ENCODE results near the gene KSR2. TPM values are rescaled to one million over a fixed set of nuclear protein-coding genes. Genes with fewer than 3 reads are reported as not detected.
A peak's percentile ranks its signal among the peaks of the same experiment; 100 is the strongest.

KSR2 gene
- total RNA-seq, 2 donors from 2014 or later, result 1.1 to 2.0 TPM

GRCh38 chr12:117490130-117490529 is 478.7 kb downstream of the KSR2 start:
- H3K4me1 Mint-ChIP-seq, result peaks cover 15% of the 10 kb centered on the region
- H3K4me1 ChIP-seq (ENCODE audit: control insufficient read depth, insufficient read depth, low read length), result peaks cover 5% of the 10 kb centered on the region
- no peak overlapping the region for H3K4me3 Mint-ChIP-seq
- no peak overlapping the region for H3K27ac Mint-ChIP-seq
- no peak for DNase-seq
- H3K9me3 ChIP-seq (ENCODE audit: control insufficient read depth, low read length), result no peaks in the 10 kb centered on the region
- no peaks in the 10 kb centered on the region for H3K36me3 Mint-ChIP-seq (ENCODE audit: low read depth)
- no peak overlapping the region for H3K27ac ChIP-seq (ENCODE audit: low read depth, low read length)
- TF ChIP-seq CTCF (conservative IDR thresholded peaks at IDR 0.05), result no peak
- 91 to 100% methylated on average over 3 of the region's 3 CpGs for WGBS, 2 experiments (ENCODE audit: insufficient coverage in 1 of 2, insufficient read length in 1 of 2)
- peaks cover 8% of the 10 kb centered on the region for H3K27me3 Mint-ChIP-seq (ENCODE audit: insufficient read depth)
- no peak overlapping the region for H3K4me3 ChIP-seq (ENCODE audit: low read length)
- no peaks in the 10 kb centered on the region for H3K9me3 Mint-ChIP-seq
- H3K27me3 ChIP-seq (ENCODE audit: control insufficient read depth, insufficient read depth, low read length, poor library complexity, severe bottlenecking), result no peaks in the 10 kb centered on the region
- H3K9ac ChIP-seq (ENCODE audit: extremely low read depth, low read length, poor library complexity, severe bottlenecking), result no peak overlapping the region
- no peaks in the 10 kb centered on the region for H3K36me3 ChIP-seq (ENCODE audit: control insufficient read depth, insufficient read depth, low read length)

- 87 to 96% methylated on average over 2 to 3 of the region's 3 CpGs for WGBS, 2 experiments (ENCODE audit: insufficient coverage in 1 of 2, insufficient read length in 1 of 2)
- Histone ChIP-seq H3K36me3 (ENCODE audit: control insufficient read depth, insufficient read depth, low read length) (no peaks in the 10 kb centered on the region), H3K27ac (ENCODE audit: low read depth, low read length) (no peak overlapping the region), H3K4me3 (ENCODE audit: low read length) (no peak overlapping the region), H3K4me1 (ENCODE audit: control insufficient read depth, insufficient read depth, low read length) (peaks cover 5% of the 10 kb centered on the region), H3K9me3 (ENCODE audit: control insufficient read depth, low read length) (no peaks in the 10 kb centered on the region), H3K9ac (ENCODE audit: extremely low read depth, low read length, poor library complexity, severe bottlenecking) (no peak overlapping the region), H3K27me3 (ENCODE audit: control insufficient read depth, insufficient read depth, low read length, poor library complexity, severe bottlenecking) (no peaks in the 10 kb centered on the region)
- H3K27ac Mint-ChIP-seq, result no peak overlapping the region
- H3K4me3 Mint-ChIP-seq, result no peak overlapping the region
- no peak for DNase-seq
- no peak for TF ChIP-seq CTCF (conservative IDR thresholded peaks at IDR 0.05)
- peaks cover 8% of the 10 kb centered on the region for H3K27me3 Mint-ChIP-seq (ENCODE audit: insufficient read depth)
- H3K36me3 Mint-ChIP-seq (ENCODE audit: low read depth), result no peaks in the 10 kb centered on the region
- H3K4me1 Mint-ChIP-seq, result peaks cover 12% of the 10 kb centered on the region
- no peaks in the 10 kb centered on the region for H3K9me3 Mint-ChIP-seq
Observed at GRCh38 chr12:117489671-117490070, 479.1 kb downstream of the KSR2 start.

- Histone ChIP-seq H3K27me3 (ENCODE audit: control insufficient read depth, insufficient read depth, low read length, poor library complexity, severe bottlenecking) (no peaks in the 10 kb centered on the region), H3K4me3 (ENCODE audit: low read length) (no peak overlapping the region), H3K27ac (ENCODE audit: low read depth, low read length) (no peak overlapping the region), H3K36me3 (ENCODE audit: control insufficient read depth, insufficient read depth, low read length) (no peaks in the 10 kb centered on the region), H3K4me1 (ENCODE audit: control insufficient read depth, insufficient read depth, low read length) (peaks cover 5% of the 10 kb centered on the region), H3K9me3 (ENCODE audit: control insufficient read depth, low read length) (no peaks in the 10 kb centered on the region), H3K9ac (ENCODE audit: extremely low read depth, low read length, poor library complexity, severe bottlenecking) (no peak overlapping the region)
- 88 to 91% methylated on average over 4 to 5 of the region's 5 CpGs for WGBS, 2 experiments (ENCODE audit: insufficient coverage in 1 of 2, insufficient read length in 1 of 2)
- no peak for TF ChIP-seq CTCF (conservative IDR thresholded peaks at IDR 0.05)
- Mint-ChIP-seq H3K9me3 (no peaks in the 10 kb centered on the region), H3K27me3 (ENCODE audit: insufficient read depth) (no peaks in the 10 kb centered on the region), H3K4me1 (peaks cover 12% of the 10 kb centered on the region), H3K27ac (no peak overlapping the region), H3K4me3 (no peak overlapping the region), H3K36me3 (ENCODE audit: low read depth) (no peaks in the 10 kb centered on the region)
- peak; percentile 59 for DNase-seq
Observed at GRCh38 chr12:117486840-117487659, 481.7 kb downstream of the KSR2 start.

Data from endodermal cell (in vitro differentiated cells).